HepG2 (cell line): ENCODE data around the gene JPH3.

Source experiments
- ZNF619 ChIP-seq: sonication (generic); formaldehyde crosslinking; IDR thresholded peaks from 2 replicates; pipeline ENCODE4 v1.4.0; 2020; ENCODE audit warnings: mild to moderate bottlenecking, missing genetic modification reagents
- TF ChIP-seq, protein P1 (sequence below): sonication (generic); formaldehyde crosslinking; IDR thresholded peaks from 2 replicates; pipeline ENCODE4 v1.9.0; 2021; ENCODE audit warnings: missing genetic modification reagents, borderline replicate concordance

DNA sequence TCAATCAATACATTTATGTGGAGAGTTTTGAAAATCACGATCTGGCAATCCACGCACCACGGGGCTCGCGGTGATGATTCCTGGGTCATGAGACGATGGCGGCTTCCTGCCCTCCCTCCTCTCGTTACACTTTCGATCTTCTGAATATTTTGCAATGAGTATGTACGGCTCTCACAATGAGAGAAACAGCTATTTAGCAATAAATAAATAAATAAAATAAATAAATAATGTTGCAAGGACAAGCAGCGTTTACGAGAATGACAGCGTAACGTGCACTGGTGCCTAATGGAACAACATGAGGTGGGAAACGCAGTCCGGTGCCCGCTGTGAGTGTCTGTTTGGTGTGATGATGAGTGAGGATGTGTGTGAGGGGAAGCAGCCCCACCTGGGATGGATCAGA, 46.7 kb upstream of the JPH3 start:
- TF ChIP-seq, protein P1, sequence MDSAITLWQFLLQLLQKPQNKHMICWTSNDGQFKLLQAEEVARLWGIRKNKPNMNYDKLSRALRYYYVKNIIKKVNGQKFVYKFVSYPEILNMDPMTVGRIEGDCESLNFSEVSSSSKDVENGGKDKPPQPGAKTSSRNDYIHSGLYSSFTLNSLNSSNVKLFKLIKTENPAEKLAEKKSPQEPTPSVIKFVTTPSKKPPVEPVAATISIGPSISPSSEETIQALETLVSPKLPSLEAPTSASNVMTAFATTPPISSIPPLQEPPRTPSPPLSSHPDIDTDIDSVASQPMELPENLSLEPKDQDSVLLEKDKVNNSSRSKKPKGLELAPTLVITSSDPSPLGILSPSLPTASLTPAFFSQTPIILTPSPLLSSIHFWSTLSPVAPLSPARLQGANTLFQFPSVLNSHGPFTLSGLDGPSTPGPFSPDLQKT (CRISPR knock-in tag) = no peak
- no peak for TF ChIP-seq ZNF619 (CRISPR knock-in tag)
